Mesothelial cell of epicardium (in vitro differentiated cells): ENCODE measurements around the gene GDI1. TPM values are rescaled to one million over a fixed set of nuclear protein-coding genes. Genes with fewer than 3 reads are reported as not detected.

Experiments
- DNase-seq, 2 experiments: peaks; one replicate each; pipeline ENCODE4 v3.0.0; 2021; ENCODE audit warnings: low spot score in 2 of 2; ENCODE audit not compliant: unreplicated experiment in 2 of 2
- H3K27ac Mint-ChIP-seq: 2 replicates; pipeline ENCODE4 v1.8.0; 2021; ENCODE audit warnings: mixed read lengths
- H3K27me3 Mint-ChIP-seq: 2 replicates; pipeline ENCODE4 v1.8.0; 2021; ENCODE audit warnings: low read depth, mixed read lengths
- H3K36me3 Mint-ChIP-seq: 2 replicates; pipeline ENCODE4 v1.8.0; 2021; ENCODE audit warnings: mixed read lengths
- H3K4me1 Mint-ChIP-seq: 2 replicates; pipeline ENCODE4 v1.8.0; 2021; ENCODE audit warnings: mixed read lengths
- H3K4me3 Mint-ChIP-seq: 2 replicates; pipeline ENCODE4 v1.8.0; 2021; ENCODE audit warnings: mild to moderate bottlenecking, moderate library complexity, mixed read lengths
- H3K9me3 Mint-ChIP-seq: 2 replicates; pipeline ENCODE4 v1.8.0; 2021; ENCODE audit warnings: mixed read lengths
- total RNA-seq: library from RNA; stranded (reverse); gene quantifications from 3 replicates; pipeline ENCODE4 v1.2.1, GENCODE V29; 2021
- TF ChIP-seq, protein P1 (sequence below): fragments of 200-600 bp; sonication (generic); IDR thresholded peaks from one replicate; pipeline ENCODE4 v1.5.0; 2021; ENCODE audit warnings: antibody characterized with exemption; ENCODE audit not compliant: unreplicated experiment

GDI1 gene
- total RNA-seq, 1 donor from 2014 or later: 150 TPM

- Mint-ChIP-seq H3K27ac (no peak overlapping the region), H3K4me1 (no peaks in the 10 kb centered on the region), H3K9me3 (no peaks in the 10 kb centered on the region), H3K4me3 (no peak overlapping the region), H3K36me3 (peaks cover 5% of the 10 kb centered on the region), H3K27me3 (no peaks in the 10 kb centered on the region)
- TF ChIP-seq, protein P1, sequence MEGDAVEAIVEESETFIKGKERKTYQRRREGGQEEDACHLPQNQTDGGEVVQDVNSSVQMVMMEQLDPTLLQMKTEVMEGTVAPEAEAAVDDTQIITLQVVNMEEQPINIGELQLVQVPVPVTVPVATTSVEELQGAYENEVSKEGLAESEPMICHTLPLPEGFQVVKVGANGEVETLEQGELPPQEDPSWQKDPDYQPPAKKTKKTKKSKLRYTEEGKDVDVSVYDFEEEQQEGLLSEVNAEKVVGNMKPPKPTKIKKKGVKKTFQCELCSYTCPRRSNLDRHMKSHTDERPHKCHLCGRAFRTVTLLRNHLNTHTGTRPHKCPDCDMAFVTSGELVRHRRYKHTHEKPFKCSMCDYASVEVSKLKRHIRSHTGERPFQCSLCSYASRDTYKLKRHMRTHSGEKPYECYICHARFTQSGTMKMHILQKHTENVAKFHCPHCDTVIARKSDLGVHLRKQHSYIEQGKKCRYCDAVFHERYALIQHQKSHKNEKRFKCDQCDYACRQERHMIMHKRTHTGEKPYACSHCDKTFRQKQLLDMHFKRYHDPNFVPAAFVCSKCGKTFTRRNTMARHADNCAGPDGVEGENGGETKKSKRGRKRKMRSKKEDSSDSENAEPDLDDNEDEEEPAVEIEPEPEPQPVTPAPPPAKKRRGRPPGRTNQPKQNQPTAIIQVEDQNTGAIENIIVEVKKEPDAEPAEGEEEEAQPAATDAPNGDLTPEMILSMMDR: no peak
- no peak for DNase-seq
Measured at GRCh38 chrX:154467556-154467955, 30.6 kb downstream of the GDI1 start.

- H3K27me3 Mint-ChIP-seq: no peaks in the 10 kb centered on the region
- peaks cover under 1% of the 10 kb centered on the region for H3K36me3 Mint-ChIP-seq
- H3K9me3 Mint-ChIP-seq: peaks cover under 1% of the 10 kb centered on the region
Measured at GRCh38 chrX:154468217-154468616, 31.3 kb downstream of the GDI1 start.

GRCh38 chrX:154469114-154469513, 32.2 kb downstream of the GDI1 start:
- H3K9me3 Mint-ChIP-seq: peaks cover 7% of the 10 kb centered on the region
- H3K27me3 Mint-ChIP-seq: no peaks in the 10 kb centered on the region
- TF ChIP-seq, protein P1: no peak
- H3K4me3 Mint-ChIP-seq: no peak overlapping the region
- H3K36me3 Mint-ChIP-seq: peaks cover 7% of the 10 kb centered on the region
- no peak overlapping the region for H3K27ac Mint-ChIP-seq
- DNase-seq: no peak
- no peaks in the 10 kb centered on the region for H3K4me1 Mint-ChIP-seq

More at GRCh38 chrX:154468217-154468616, 31.3 kb downstream of the GDI1 start:
- TF ChIP-seq, protein P1: no peak
- Mint-ChIP-seq H3K4me1 (no peaks in the 10 kb centered on the region), H3K27ac (no peak overlapping the region), H3K4me3 (no peak overlapping the region)
- no peak for DNase-seq

GRCh38 chrX:154469880-154470279, 32.9 kb downstream of the GDI1 start:
- no peak overlapping the region for H3K4me3 Mint-ChIP-seq
- H3K4me1 Mint-ChIP-seq: no peaks in the 10 kb centered on the region
- TF ChIP-seq, protein P1: no peak
- DNase-seq: no peak
- peaks cover 7% of the 10 kb centered on the region for H3K36me3 Mint-ChIP-seq
- no peaks in the 10 kb centered on the region for H3K27me3 Mint-ChIP-seq
- H3K9me3 Mint-ChIP-seq: peaks cover 7% of the 10 kb centered on the region
- no peak overlapping the region for H3K27ac Mint-ChIP-seq

- peaks cover 9% of the 10 kb centered on the region for H3K9me3 Mint-ChIP-seq
Measured at GRCh38 chrX:154470434-154470833, 33.5 kb downstream of the GDI1 start.

More at GRCh38 chrX:154470434-154470833, 33.5 kb downstream of the GDI1 start:
- Mint-ChIP-seq H3K36me3 (peaks cover 9% of the 10 kb centered on the region), H3K27me3 (no peaks in the 10 kb centered on the region), H3K4me3 (no peak overlapping the region), H3K27ac (no peak overlapping the region), H3K4me1 (no peaks in the 10 kb centered on the region)
- DNase-seq: no peak
- TF ChIP-seq, protein P1: no peak
